A549 (cell line): ENCODE results near the gene VWC2. TPM values are rescaled to one million over a fixed set of nuclear protein-coding genes. Genes with fewer than 3 reads are reported as not detected.

ENCODE experiments used
- ATAC-seq, 2 experiments: fragments of 200-7000 bp in 1 of 2; fragments of >200 bp in 1 of 2; cut with Nextera tagmentation in 1 of 2; cut with Tn5 transposase in 1 of 2; 3 replicates each; pipeline versions ENCODE4 v1.8.0 to v1.9.1; 2018 to 2020; ENCODE audit warnings: mild to moderate bottlenecking in 1 of 2, moderate library complexity in 1 of 2
- CTCF ChIA-PET: fragments of 300-600 bp; sonication (Branson Sonifier 250); formaldehyde crosslinking; extraction: SDS; loops from one replicate; lab custom pipeline; 2021; ENCODE audit warnings: antibody characterized with exemption, inconsistent platforms; lab: Yijun Ruan, JAX
- POLR2A ChIA-PET: fragments of 350-600 bp; formaldehyde crosslinking; extraction: SDS; loops from one replicate; lab custom pipeline; 2021; ENCODE audit warnings: antibody characterized with exemption, inconsistent platforms; lab: Yijun Ruan, JAX
- DNase-seq, 2 experiments: peaks; one replicate each; pipeline versions ENCODE4 v3.0.0 to v3.0.0-alpha.2; 2011 to 2016; ENCODE audit warnings: low read depth in 1 of 2, low spot score in 1 of 2
- FAIRE-seq: peaks from 2 replicates; lab custom pipeline; 2011; peaks lifted over from hg19 to GRCh38; lab: Jason Lieb, UNC
- H3K27ac ChIP-seq, 2 experiments: fragments of >200 bp; sonication (Bioruptor Twin); formaldehyde crosslinking; 3 replicates each; pipeline ENCODE4 v1.5.1; 2016 to 2017
- H3K4me1 ChIP-seq: fragments of >200 bp; sonication (Bioruptor Twin); formaldehyde crosslinking; 3 replicates; pipeline ENCODE4 v1.6.1; 2016
- H3K4me2 ChIP-seq: fragments of >200 bp; sonication (Bioruptor Twin); formaldehyde crosslinking; 3 replicates; pipeline ENCODE4 v1.6.1; 2016
- H3K4me3 ChIP-seq: fragments of >200 bp; sonication (Bioruptor Twin); formaldehyde crosslinking; 3 replicates; pipeline ENCODE4 v1.5.1; 2016
- H3K9me3 ChIP-seq: fragments of >200 bp; sonication (Bioruptor Twin); formaldehyde crosslinking; 3 replicates; pipeline ENCODE4 v1.6.1; 2016
- BHLHE40 ChIP-seq: IDR thresholded peaks from 2 replicates; pipeline ENCODE4 v1.6.1; 2012; ENCODE audit warnings: low read depth, low read length, inconsistent platforms
- CBX2 ChIP-seq: fragments of 200-600 bp; sonication (generic); IDR thresholded peaks from 2 replicates; pipeline ENCODE4 v1.6.1; 2016; ENCODE audit warnings: low read depth, mild to moderate bottlenecking, borderline replicate concordance
- CEBPB ChIP-seq, 2 experiments: fragments of >200 bp in 1 of 2; sonication (Bioruptor Twin) in 1 of 2; formaldehyde crosslinking in 1 of 2; IDR thresholded peaks; 2 replicates each; pipeline ENCODE4 v1.6.1; 2012 to 2016
- CHD2 ChIP-seq: fragments of 150-350 bp; IDR thresholded peaks from 2 replicates; pipeline ENCODE4 v1.6.1; 2014; ENCODE audit warnings: low read length; ENCODE audit not compliant: partially characterized antibody
- CHD4 ChIP-seq: fragments of 200-600 bp; sonication (generic); IDR thresholded peaks from 2 replicates; pipeline ENCODE4 v1.6.1; 2016; ENCODE audit warnings: antibody characterized with exemption, mild to moderate bottlenecking, borderline replicate concordance
- CTCF ChIP-seq: fragments of >200 bp; sonication (Bioruptor Twin); formaldehyde crosslinking; IDR thresholded peaks from 3 replicates; pipeline ENCODE4 v1.5.1; 2016
- E2F6 ChIP-seq: IDR thresholded peaks from 2 replicates; pipeline ENCODE4 v1.6.1; 2012; ENCODE audit warnings: low read depth, borderline replicate concordance
- EHMT2 ChIP-seq: fragments of 200-600 bp; sonication (generic); IDR thresholded peaks from 2 replicates; pipeline ENCODE4 v1.6.1; 2016; ENCODE audit warnings: antibody characterized with exemption, low read depth, mild to moderate bottlenecking, moderate library complexity
- EP300 ChIP-seq, 2 experiments: fragments of >200 bp; sonication (Bioruptor Twin); formaldehyde crosslinking; IDR thresholded peaks; 2 replicates in 1 of 2; 3 replicates in 1 of 2; pipeline ENCODE4 v1.6.1; 2016 to 2017
- FOSL2 ChIP-seq, 2 experiments: fragments of 450-650 bp in 1 of 2; fragments of >200 bp in 1 of 2; sonication (Bioruptor Twin) in 1 of 2; formaldehyde crosslinking; IDR thresholded peaks; 2 replicates each; pipeline versions ENCODE4 v1.5.0 to v1.6.1; 2016 to 2020; ENCODE audit warnings: mild to moderate bottlenecking in 1 of 2, moderate library complexity in 1 of 2
- HDAC2 ChIP-seq: fragments of 200-600 bp; sonication (generic); IDR thresholded peaks from 2 replicates; pipeline ENCODE4 v1.6.1; 2016
- HMGXB4 ChIP-seq: fragments of 250-450 bp; sonication (Bioruptor Pico); IDR thresholded peaks from 2 replicates; pipeline ENCODE4 v1.5.0; 2021; ENCODE audit warnings: mild to moderate bottlenecking, moderate library complexity, borderline replicate concordance
- HOXA7 ChIP-seq: fragments of 250-450 bp; sonication (Bioruptor Pico); IDR thresholded peaks from 2 replicates; pipeline ENCODE4 v1.5.0; 2020; ENCODE audit warnings: mild to moderate bottlenecking, moderate library complexity
- HOXB13 ChIP-seq: fragments of 250-450 bp; sonication (Bioruptor Pico); IDR thresholded peaks from 2 replicates; pipeline ENCODE4 v1.5.0; 2020; ENCODE audit warnings: low read depth, mild to moderate bottlenecking, moderate library complexity
- HOXB5 ChIP-seq: fragments of 250-450 bp; sonication (Bioruptor Pico); IDR thresholded peaks from 2 replicates; pipeline ENCODE4 v1.5.0; 2020; ENCODE audit warnings: mild to moderate bottlenecking, moderate library complexity
- JUNB ChIP-seq: fragments of >200 bp; sonication (Bioruptor Twin); formaldehyde crosslinking; IDR thresholded peaks from 2 replicates; pipeline ENCODE4 v1.6.1; 2016
- KDM1A ChIP-seq: fragments of 200-600 bp; sonication (generic); IDR thresholded peaks from 2 replicates; pipeline ENCODE4 v1.6.1; 2016; ENCODE audit warnings: low read depth, mild to moderate bottlenecking
- NR3C1 ChIP-seq: fragments of >200 bp; sonication (Bioruptor Twin); formaldehyde crosslinking; IDR thresholded peaks from 3 replicates; pipeline ENCODE4 v1.6.1; 2017
- POLR2A ChIP-seq: IDR thresholded peaks from 2 replicates; pipeline ENCODE4 v1.6.1; 2012; ENCODE audit warnings: mild to moderate bottlenecking, low read length
- RAD21 ChIP-seq, 2 experiments: fragments of >200 bp in 1 of 2; sonication (Bioruptor Twin) in 1 of 2; formaldehyde crosslinking in 1 of 2; IDR thresholded peaks in 1 of 2; conservative IDR thresholded peaks in 1 of 2; 2 replicates in 1 of 2; 3 replicates in 1 of 2; pipeline ENCODE4 v1.6.1; 2012 to 2018; ENCODE audit warnings: inconsistent platforms in 1 of 2
- REST ChIP-seq: fragments of 200-600 bp; sonication (generic); IDR thresholded peaks from 2 replicates; pipeline ENCODE4 v1.6.1; 2016; ENCODE audit warnings: antibody characterized with exemption, mild to moderate bottlenecking, moderate library complexity
- TFCP2L1 ChIP-seq: fragments of 250-450 bp; sonication (Bioruptor Pico); IDR thresholded peaks from 2 replicates; pipeline ENCODE4 v1.5.0; 2021; ENCODE audit warnings: mild to moderate bottlenecking
- USF2 ChIP-seq: fragments of 450-650 bp; IDR thresholded peaks from 2 replicates; pipeline ENCODE4 v1.6.1; 2014; ENCODE audit warnings: antibody characterized with exemption
- ZC3H11A ChIP-seq: fragments of 450-650 bp; IDR thresholded peaks from 2 replicates; pipeline ENCODE4 v1.6.1; 2014; ENCODE audit warnings: antibody characterized with exemption, mild to moderate bottlenecking
- ZFP36 ChIP-seq: fragments of 450-650 bp; IDR thresholded peaks from 2 replicates; pipeline ENCODE4 v1.6.1; 2014; ENCODE audit warnings: borderline replicate concordance; ENCODE audit not compliant: partially characterized antibody
- ZNF302 ChIP-seq: fragments of 250-450 bp; sonication (Bioruptor Pico); IDR thresholded peaks from 2 replicates; pipeline ENCODE4 v1.9.0; 2021; ENCODE audit warnings: inconsistent platforms, mild to moderate bottlenecking, moderate library complexity
- ZSCAN20 ChIP-seq: fragments of 250-450 bp; sonication (Bioruptor Pico); IDR thresholded peaks from 2 replicates; pipeline ENCODE4 v1.8.0; 2022; ENCODE audit warnings: mild to moderate bottlenecking, moderate library complexity
- WGBS: methylation state at CpG from one replicate; pipeline ENCODE4 v1.1.6; 2017; ENCODE audit errors: missing lambda C conversion rate; 5-methylcytosine and 5-hydroxymethylcytosine counted together
- polyA plus RNA-seq, 4 experiments: library from polyadenylated mRNA; depleted of rRNA in 3 of 4; stranded (reverse); fragments of >200 nt; fragmentation: RNase III in 1 of 4; extraction: RNeasy Plus Mini Kit Qiagen cat#74134 plus additional on column Dnase treatment in 1 of 4; gene quantifications; 2 replicates in 3 of 4; 3 replicates in 1 of 4; pipeline ENCODE4 v1.2.3, GENCODE V29; 2011 to 2017

VWC2 gene
- polyA plus RNA-seq, 2 of the 4 experiments (the other 2 are of a cell fraction), result not detected

- no peaks in the 10 kb centered on the region for H3K4me1 ChIP-seq
- no peak for DNase-seq
- no peaks in the 10 kb centered on the region for H3K9me3 ChIP-seq
- TF ChIP-seq ZC3H11A (no peak), TFCP2L1 (CRISPR knock-in tag) (no peak), CTCF (no peak), CEBPB (IDR thresholded peaks at IDR 0.05) (no peak), HDAC2 (no peak), JUNB (no peak), CHD2 (no peak), ZFP36 (no peak), BHLHE40 (no peak), KDM1A (no peak), RAD21 (conservative IDR thresholded peaks at IDR 0.05 in 1 of 2, IDR thresholded peaks at IDR 0.05 in 1 of 2) (no peak), EHMT2 (no peak), E2F6 (no peak), HOXB5 (CRISPR knock-in tag) (no peak), HOXA7 (no peak), CHD4 (no peak), REST (no peak), FOSL2 (IDR thresholded peaks at IDR 0.05) (no peak), FOSL2 (CRISPR knock-in tag; IDR thresholded peaks at IDR 0.05) (no peak)
- TF ChIP-seq, all 56 proteins: peak for 0
- FAIRE-seq (no peak), ATAC-seq (no peak)
- no peak overlapping the region for H3K4me3 ChIP-seq
- CTCF ChIA-PET, result no interaction called here
- WGBS, result 0% methylated on average over 5 of the region's 5 CpGs
- H3K27ac ChIP-seq, result no peak overlapping the region
- POLR2A ChIA-PET, result no interaction called here
- H3K4me2 ChIP-seq, result no peak overlapping the region
Measured at GRCh38 chr7:49927631-49928030, 154.2 kb downstream of the VWC2 start.

- 0% methylated on average over 2 of the region's 2 CpGs for WGBS
- Histone ChIP-seq H3K27ac (no peak overlapping the region), H3K4me3 (no peak overlapping the region), H3K4me1 (no peaks in the 10 kb centered on the region), H3K9me3 (no peaks in the 10 kb centered on the region), H3K4me2 (no peak overlapping the region)
- no peak for FAIRE-seq
- no peak for TF ChIP-seq EP300 (IDR thresholded peaks at IDR 0.05)
- no peak for TF ChIP-seq NR3C1
- TF ChIP-seq CEBPB (IDR thresholded peaks at IDR 0.05), result no peak
- TF ChIP-seq ZSCAN20 (CRISPR knock-in tag), result no peak
- TF ChIP-seq POLR2A, result no peak
- TF ChIP-seq HDAC2, result no peak
- TF ChIP-seq HOXB13, result no peak
- no peak for TF ChIP-seq TFCP2L1 (CRISPR knock-in tag)
- TF ChIP-seq USF2, result no peak
- TF ChIP-seq HOXB5 (CRISPR knock-in tag), result no peak
- no peak for TF ChIP-seq EHMT2
- no peak for TF ChIP-seq HMGXB4 (CRISPR knock-in tag)
- TF ChIP-seq CBX2, result no peak
- TF ChIP-seq ZNF302, result no peak
- ChIA-PET CTCF (no interaction called here), POLR2A (no interaction called here)
- ATAC-seq, result no peak
- no peak for DNase-seq
Measured at GRCh38 chr7:49928787-49929186, 155.3 kb downstream of the VWC2 start.
